SU-DHL-6 (cell line): Measurements from ENCODE around the gene VPS35L.

Experiments used
- H2AFZ ChIP-seq: fragments of 200-600 bp; sonication (generic); 2 replicates; pipeline ENCODE4 v1.6.1; 2014; ENCODE audit warnings: low read depth, mild to moderate bottlenecking, moderate library complexity, mixed read lengths, antibody characterized with exemption, low read length; ENCODE audit not compliant: severe bottlenecking
- H3F3A ChIP-seq: fragments of 200-600 bp; shearing (Covaris generic); 2 replicates; pipeline ENCODE4 v1.6.0; 2016; ENCODE audit warnings: antibody characterized with exemption, mild to moderate bottlenecking; ENCODE audit not compliant: insufficient read depth
- H3K27ac ChIP-seq: fragments of 200-600 bp; sonication (generic); 2 replicates; pipeline ENCODE4 v1.5.1; 2016; ENCODE audit warnings: low read depth, mild to moderate bottlenecking, low read length, moderate library complexity, mixed read lengths
- H3K27me3 ChIP-seq: fragments of 200-600 bp; sonication (generic), shearing (Covaris generic); 2 replicates; pipeline ENCODE4 v1.6.0; 2014; ENCODE audit warnings: mild to moderate bottlenecking, low read length
- H3K36me3 ChIP-seq: fragments of 200-600 bp; sonication (generic); 2 replicates; pipeline ENCODE4 v1.6.1; 2014; ENCODE audit warnings: mild to moderate bottlenecking, low read length, mixed read lengths
- H3K4me2 ChIP-seq: fragments of 300-600, 200-600 bp; shearing (Covaris generic), sonication (generic); 2 replicates; pipeline ENCODE4 v1.6.0; 2014; ENCODE audit warnings: low read length, low read depth, mild to moderate bottlenecking; ENCODE audit not compliant: poor library complexity, severe bottlenecking
- H3K4me3 ChIP-seq: fragments of 200-600 bp; sonication (generic); 2 replicates; pipeline ENCODE4 v1.5.1; 2014; ENCODE audit warnings: antibody characterized with exemption, low read length, mild to moderate bottlenecking, mixed read lengths; ENCODE audit not compliant: insufficient read depth, poor library complexity, severe bottlenecking
- H3K79me2 ChIP-seq: fragments of 200-600 bp; sonication (generic); 2 replicates; pipeline ENCODE4 v1.6.1; 2014; ENCODE audit warnings: mild to moderate bottlenecking, low read length, moderate library complexity; ENCODE audit not compliant: insufficient read depth
- H3K9ac ChIP-seq: fragments of 200-600 bp; sonication (generic); 2 replicates; pipeline ENCODE4 v1.7.0; 2014; ENCODE audit warnings: mild to moderate bottlenecking, low read length
- H3K9me2 ChIP-seq: fragments of 200-600 bp; sonication (generic); replicated peaks from 2 replicates; pipeline ENCODE4 v1.6.1; 2014; ENCODE audit warnings: low read length; ENCODE audit not compliant: insufficient read depth
- H3K9me3 ChIP-seq: fragments of 200-600 bp; sonication (generic); 2 replicates; pipeline ENCODE4 v1.6.1; 2014; ENCODE audit warnings: low read length, mixed read lengths; ENCODE audit not compliant: insufficient read depth
- H4K20me1 ChIP-seq: fragments of 200-600 bp; sonication (generic); 2 replicates; pipeline ENCODE4 v1.6.1; 2014; ENCODE audit warnings: low read depth, mild to moderate bottlenecking, antibody characterized with exemption, low read length, moderate library complexity, mixed read lengths
- EZH2phosphoT487 ChIP-seq: fragments of 200-600 bp; sonication (generic), shearing (Covaris generic); conservative IDR thresholded peaks from 2 replicates; pipeline ENCODE4 v1.6.1; 2018; ENCODE audit warnings: mild to moderate bottlenecking, antibody characterized with exemption, low read length, moderate library complexity, mixed read lengths
- TF ChIP-seq, protein P1 (sequence below): fragments of 200-600 bp; sonication (generic); IDR thresholded peaks from one replicate; pipeline ENCODE4 v1.5.1; 2017; ENCODE audit warnings: antibody characterized with exemption, mild to moderate bottlenecking, low read length, moderate library complexity; ENCODE audit not compliant: insufficient read depth, poor library complexity, severe bottlenecking

VPS35L gene

DNA sequence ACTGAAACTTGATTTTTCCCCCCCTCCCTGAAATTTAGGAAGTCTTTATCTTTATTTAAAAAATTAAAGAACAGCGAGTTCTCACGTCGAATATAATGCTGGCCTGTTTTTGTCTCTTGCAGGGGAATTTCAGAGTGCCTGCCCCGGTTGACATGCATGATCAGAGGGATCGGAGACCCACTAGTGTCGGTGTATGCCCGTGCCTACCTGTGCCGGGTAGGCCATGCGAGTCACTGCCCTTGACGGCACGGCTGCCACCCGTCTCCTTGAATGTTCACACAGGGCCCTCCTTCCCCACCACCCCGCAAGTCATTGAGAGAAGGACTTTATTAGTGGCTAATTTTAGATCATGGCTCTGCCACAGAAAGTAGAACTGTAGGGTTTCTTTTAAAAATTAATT lies 54.7 kb downstream of the VPS35L start:
- no peaks in the 10 kb centered on the region for H3K36me3 ChIP-seq
- TF ChIP-seq EZH2phosphoT487: no peak
- TF ChIP-seq, protein P1, sequence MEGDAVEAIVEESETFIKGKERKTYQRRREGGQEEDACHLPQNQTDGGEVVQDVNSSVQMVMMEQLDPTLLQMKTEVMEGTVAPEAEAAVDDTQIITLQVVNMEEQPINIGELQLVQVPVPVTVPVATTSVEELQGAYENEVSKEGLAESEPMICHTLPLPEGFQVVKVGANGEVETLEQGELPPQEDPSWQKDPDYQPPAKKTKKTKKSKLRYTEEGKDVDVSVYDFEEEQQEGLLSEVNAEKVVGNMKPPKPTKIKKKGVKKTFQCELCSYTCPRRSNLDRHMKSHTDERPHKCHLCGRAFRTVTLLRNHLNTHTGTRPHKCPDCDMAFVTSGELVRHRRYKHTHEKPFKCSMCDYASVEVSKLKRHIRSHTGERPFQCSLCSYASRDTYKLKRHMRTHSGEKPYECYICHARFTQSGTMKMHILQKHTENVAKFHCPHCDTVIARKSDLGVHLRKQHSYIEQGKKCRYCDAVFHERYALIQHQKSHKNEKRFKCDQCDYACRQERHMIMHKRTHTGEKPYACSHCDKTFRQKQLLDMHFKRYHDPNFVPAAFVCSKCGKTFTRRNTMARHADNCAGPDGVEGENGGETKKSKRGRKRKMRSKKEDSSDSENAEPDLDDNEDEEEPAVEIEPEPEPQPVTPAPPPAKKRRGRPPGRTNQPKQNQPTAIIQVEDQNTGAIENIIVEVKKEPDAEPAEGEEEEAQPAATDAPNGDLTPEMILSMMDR: no peak

DNA sequence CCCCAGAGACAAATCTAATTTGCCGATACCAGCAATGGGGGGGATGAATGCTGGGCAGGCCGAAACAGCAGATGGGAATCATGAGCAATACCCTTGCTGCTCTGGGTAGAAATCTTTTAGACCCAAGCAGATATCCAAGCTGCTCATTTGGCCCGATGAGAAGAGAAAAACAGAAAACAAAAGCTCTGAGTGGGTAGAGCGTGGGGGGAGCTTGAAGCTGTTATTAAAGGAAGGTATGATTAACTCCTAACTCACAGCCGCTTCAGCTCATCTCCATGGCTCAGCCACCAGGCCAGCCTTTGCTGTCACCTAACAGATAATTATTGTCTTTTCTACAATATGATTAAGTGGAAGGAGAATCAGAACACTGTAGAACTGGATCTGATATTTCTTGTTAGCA lies 58.3 kb downstream of the VPS35L start:
- Histone ChIP-seq H3K9ac (no peak overlapping the region), H3K4me3 (no peak overlapping the region)

More for the DNA sequence above, 54.7 kb downstream of the VPS35L start:
- Histone ChIP-seq H3K4me3 (no peak overlapping the region), H3K4me2 (no peak overlapping the region), H3K9ac (no peak overlapping the region), H3K27ac (no peak overlapping the region), H3K27me3 (no peaks in the 10 kb centered on the region), H3K9me2 (no peaks in the 10 kb centered on the region), H3F3A (no peaks in the 10 kb centered on the region), H3K9me3 (no peaks in the 10 kb centered on the region), H3K79me2 (no peaks in the 10 kb centered on the region), H2AFZ (no peak overlapping the region), H4K20me1 (no peaks in the 10 kb centered on the region)

DNA sequence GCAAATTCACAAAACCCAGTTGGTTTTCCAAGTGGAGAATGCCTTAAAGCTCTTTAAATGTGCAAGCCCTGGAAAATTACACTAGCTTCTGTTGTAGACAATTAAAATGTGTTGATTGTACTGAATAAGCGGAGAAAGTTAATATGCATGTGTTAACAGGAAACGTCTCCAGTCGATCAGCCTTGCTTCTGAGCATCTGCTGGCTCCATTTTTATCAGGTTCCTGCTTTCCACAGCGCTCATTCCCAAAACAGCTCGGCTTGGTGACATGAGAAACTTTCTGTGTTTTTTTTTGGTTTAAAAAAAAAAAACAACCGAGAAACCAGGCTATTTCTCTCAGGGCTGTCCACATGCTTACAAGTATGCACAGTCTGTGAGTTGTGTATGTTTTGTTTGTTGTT lies 60.7 kb downstream of the VPS35L start:
- no peaks in the 10 kb centered on the region for H3K79me2 ChIP-seq
- no peaks in the 10 kb centered on the region for H4K20me1 ChIP-seq
- H3K4me2 ChIP-seq: no peak overlapping the region
- TF ChIP-seq, protein P1: no peak
- no peak for TF ChIP-seq EZH2phosphoT487
- no peak overlapping the region for H2AFZ ChIP-seq
- no peak overlapping the region for H3K9ac ChIP-seq
- H3K27me3 ChIP-seq: no peaks in the 10 kb centered on the region
- H3K9me2 ChIP-seq: no peaks in the 10 kb centered on the region
- no peaks in the 10 kb centered on the region for H3F3A ChIP-seq
- H3K27ac ChIP-seq: no peak overlapping the region
- H3K9me3 ChIP-seq: no peaks in the 10 kb centered on the region
- no peaks in the 10 kb centered on the region for H3K36me3 ChIP-seq
- no peak overlapping the region for H3K4me3 ChIP-seq

More for the DNA sequence above, 58.3 kb downstream of the VPS35L start:
- H3F3A ChIP-seq: no peaks in the 10 kb centered on the region
- H3K9me3 ChIP-seq: no peaks in the 10 kb centered on the region
- H4K20me1 ChIP-seq: no peaks in the 10 kb centered on the region
- no peak overlapping the region for H3K27ac ChIP-seq
- H3K27me3 ChIP-seq: no peaks in the 10 kb centered on the region
- no peak overlapping the region for H3K4me2 ChIP-seq
- H3K79me2 ChIP-seq: no peaks in the 10 kb centered on the region
- no peaks in the 10 kb centered on the region for H3K9me2 ChIP-seq
- H2AFZ ChIP-seq: no peak overlapping the region
- no peaks in the 10 kb centered on the region for H3K36me3 ChIP-seq
- no peak for TF ChIP-seq EZH2phosphoT487

DNA sequence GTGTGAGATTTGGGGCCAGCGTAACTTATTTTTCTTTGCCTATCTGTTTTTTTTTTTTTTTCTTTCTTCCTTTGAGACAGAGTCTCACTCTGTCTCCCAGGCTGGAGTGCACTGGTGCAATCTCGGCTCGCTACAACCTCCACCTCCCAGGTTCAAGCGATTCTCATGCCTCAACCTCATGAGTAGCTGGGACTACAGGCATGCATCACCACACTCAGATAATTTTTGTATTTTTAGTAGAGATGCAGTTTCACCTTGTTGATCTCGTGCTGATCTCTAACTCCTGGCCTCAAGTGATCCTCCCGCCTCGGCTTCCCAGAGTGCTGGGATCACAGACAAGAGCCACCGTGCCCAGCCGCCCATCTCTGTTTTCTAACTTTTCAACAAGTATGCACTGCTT lies 63.4 kb downstream of the VPS35L start:
- H2AFZ ChIP-seq: no peak overlapping the region
- H3K36me3 ChIP-seq: no peaks in the 10 kb centered on the region
- no peaks in the 10 kb centered on the region for H3F3A ChIP-seq
- no peak overlapping the region for H3K4me3 ChIP-seq
- H3K9ac ChIP-seq: no peak overlapping the region
- no peaks in the 10 kb centered on the region for H3K9me3 ChIP-seq
- no peaks in the 10 kb centered on the region for H3K27me3 ChIP-seq
- TF ChIP-seq EZH2phosphoT487: no peak
- TF ChIP-seq, protein P1: no peak
- H4K20me1 ChIP-seq: no peaks in the 10 kb centered on the region
- no peaks in the 10 kb centered on the region for H3K79me2 ChIP-seq
- no peak overlapping the region for H3K27ac ChIP-seq
- no peak overlapping the region for H3K4me2 ChIP-seq
- H3K9me2 ChIP-seq: no peaks in the 10 kb centered on the region
